ENCODE results near the gene NR4A3. TPM values are rescaled to one million over a fixed set of nuclear protein-coding genes. Genes with fewer than 3 reads are reported as not detected.

NR4A3 gene
- total and polyA plus RNA-seq, 2 of the 13 experiments (the other 11 are each of a cell fraction or from before 2014, with no cell fraction given), result 0.02 to 0.09 TPM

DNA sequence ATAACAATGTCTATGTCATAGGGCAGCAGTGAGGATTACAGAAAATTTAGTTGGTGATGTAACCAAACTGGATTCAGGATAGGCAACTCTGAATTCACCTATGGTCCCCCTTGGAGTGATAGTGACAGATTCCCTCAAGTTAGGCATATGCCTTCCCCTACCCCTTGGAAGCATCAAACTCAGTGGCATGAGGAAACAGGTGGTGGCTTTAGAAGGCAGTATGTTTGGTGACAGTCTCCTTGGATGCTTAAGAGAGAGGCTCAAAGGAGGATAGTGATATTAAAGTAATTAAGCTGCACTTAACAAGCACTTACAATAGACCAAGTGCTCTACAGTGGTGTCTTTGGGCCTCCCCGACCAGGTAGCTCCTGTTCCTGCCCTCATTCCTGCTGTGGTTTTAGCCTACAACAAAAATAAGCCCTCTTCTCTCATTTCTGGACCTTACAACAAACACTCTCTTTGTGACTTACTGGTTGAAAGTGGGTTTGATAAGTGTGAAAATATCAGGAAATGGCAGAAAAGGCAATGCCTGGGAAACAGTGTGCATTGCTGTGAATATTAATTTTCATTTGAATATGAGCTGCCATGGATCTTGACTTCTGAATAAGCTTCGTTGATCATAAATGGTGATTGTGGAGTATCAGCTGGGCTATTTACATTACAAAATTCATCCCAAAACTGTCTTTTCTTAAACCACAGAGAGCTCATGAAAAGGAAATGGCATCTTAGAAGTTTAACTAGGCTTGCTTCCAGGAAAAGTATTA lies 29.2 kb downstream of the NR4A3 start:
- Histone ChIP-seq H3K4me3 (replicated peaks in 1 of 3; ENCODE audit: insufficient read depth in 1 of 3, low read depth in 2 of 3, low read length in 3 of 3) (no peak overlapping the region), H3K4me2 (ENCODE audit: low read depth, low read length) (no peak overlapping the region), H3K79me2 (ENCODE audit: insufficient read depth, low read length) (no peaks in the 10 kb centered on the region), H2AFZ (ENCODE audit: low read length) (no peak overlapping the region), H3K36me3 (replicated peaks in 1 of 2; ENCODE audit: control insufficient read depth in 1 of 2, insufficient read depth in 2 of 2, low read length in 2 of 2) (no peaks in the 10 kb centered on the region), H4K20me1 (ENCODE audit: insufficient read depth, low read length) (no peaks in the 10 kb centered on the region), H3K27ac (ENCODE audit: extremely low read length, insufficient read depth, low read length) (no peak overlapping the region), H3K27me3 (ENCODE audit: control insufficient read depth in 1 of 2, insufficient read depth in 2 of 2, low read length in 2 of 2) (no peaks in the 10 kb centered on the region; a peak in 1 of 5 replicates), H3K9me3 (ENCODE audit: low read length) (no peaks in the 10 kb centered on the region), H3K9ac (ENCODE audit: insufficient read depth, low read depth, low read length) (no peak overlapping the region), H3K4me1 (ENCODE audit: insufficient read depth, low read length) (no peaks in the 10 kb centered on the region)
- ChIA-PET POLR2A (no interaction called here), CTCF (ENCODE audit: low intra/inter-chr PET ratio, low total read pairs) (no interaction called here)
- BruUV-seq (replicated peaks), result no TSS peak
- 25% methylated on average over 2 of the region's 2 CpGs for WGBS (ENCODE audit: low lambda C conversion rate)
- TF ChIP-seq ATAD3A (CRISPR knock-in tag; IDR thresholded peaks at IDR 0.05) (no peak), NR2F6 (IDR thresholded peaks at IDR 0.05) (no peak), NR2F6 (CRISPR knock-in tag; IDR thresholded peaks at IDR 0.05) (no peak), SMARCC2 (IDR thresholded peaks at IDR 0.05) (no peak)
- TF ChIP-seq, protein P1, sequence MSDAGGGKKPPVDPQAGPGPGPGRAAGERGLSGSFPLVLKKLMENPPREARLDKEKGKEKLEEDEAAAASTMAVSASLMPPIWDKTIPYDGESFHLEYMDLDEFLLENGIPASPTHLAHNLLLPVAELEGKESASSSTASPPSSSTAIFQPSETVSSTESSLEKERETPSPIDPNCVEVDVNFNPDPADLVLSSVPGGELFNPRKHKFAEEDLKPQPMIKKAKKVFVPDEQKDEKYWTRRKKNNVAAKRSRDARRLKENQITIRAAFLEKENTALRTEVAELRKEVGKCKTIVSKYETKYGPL (CRISPR knock-in tag; IDR thresholded peaks at IDR 0.05), result no peak
- TF ChIP-seq, protein P2, sequence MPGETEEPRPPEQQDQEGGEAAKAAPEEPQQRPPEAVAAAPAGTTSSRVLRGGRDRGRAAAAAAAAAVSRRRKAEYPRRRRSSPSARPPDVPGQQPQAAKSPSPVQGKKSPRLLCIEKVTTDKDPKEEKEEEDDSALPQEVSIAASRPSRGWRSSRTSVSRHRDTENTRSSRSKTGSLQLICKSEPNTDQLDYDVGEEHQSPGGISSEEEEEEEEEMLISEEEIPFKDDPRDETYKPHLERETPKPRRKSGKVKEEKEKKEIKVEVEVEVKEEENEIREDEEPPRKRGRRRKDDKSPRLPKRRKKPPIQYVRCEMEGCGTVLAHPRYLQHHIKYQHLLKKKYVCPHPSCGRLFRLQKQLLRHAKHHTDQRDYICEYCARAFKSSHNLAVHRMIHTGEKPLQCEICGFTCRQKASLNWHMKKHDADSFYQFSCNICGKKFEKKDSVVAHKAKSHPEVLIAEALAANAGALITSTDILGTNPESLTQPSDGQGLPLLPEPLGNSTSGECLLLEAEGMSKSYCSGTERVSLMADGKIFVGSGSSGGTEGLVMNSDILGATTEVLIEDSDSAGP (CRISPR knock-in tag; IDR thresholded peaks at IDR 0.05; ENCODE audit: borderline replicate concordance), result no peak
- intact Hi-C loops (cut with micrococcal nuclease; ENCODE audit: unreplicated experiment), result no loop called here
- DNase-seq (ENCODE audit: low spot score) (no peak), ATAC-seq (no peak), FAIRE-seq (no peak)
- in situ Hi-C loops (cut with HindIII; ENCODE audit: extremely low pct_ligation_motif_present, low pct_unique_long_range_greater_than_20kb), result no loop called here

DNA sequence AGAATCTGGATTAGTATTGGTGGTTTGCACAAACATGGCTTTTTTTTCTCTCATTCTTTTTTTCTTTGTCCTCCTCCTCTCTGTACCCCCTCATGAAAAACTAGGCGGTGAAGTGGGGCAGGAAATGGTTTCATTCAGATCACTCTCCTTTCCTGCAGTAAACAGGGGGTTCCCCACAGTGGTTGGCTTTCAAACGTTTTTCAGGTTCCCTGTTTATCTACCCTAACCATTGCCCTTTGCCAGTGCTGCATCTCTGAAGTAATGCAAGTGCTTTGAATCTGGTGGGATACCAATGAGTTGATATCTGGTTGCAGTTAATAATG lies 29.8 kb downstream of the NR4A3 start:
- Histone ChIP-seq H4K20me1 (ENCODE audit: insufficient read depth, low read length) (no peaks in the 10 kb centered on the region), H3K4me3 (replicated peaks in 1 of 3; ENCODE audit: insufficient read depth in 1 of 3, low read depth in 2 of 3, low read length in 3 of 3) (no peak overlapping the region), H3K79me2 (ENCODE audit: insufficient read depth, low read length) (no peaks in the 10 kb centered on the region), H3K9ac (ENCODE audit: insufficient read depth, low read depth, low read length) (no peak overlapping the region), H3K27ac (ENCODE audit: extremely low read length, insufficient read depth, low read length) (no peak overlapping the region), H3K4me1 (ENCODE audit: insufficient read depth, low read length) (no peaks in the 10 kb centered on the region), H3K4me2 (ENCODE audit: low read depth, low read length) (no peak overlapping the region), H3K36me3 (replicated peaks in 1 of 2; ENCODE audit: control insufficient read depth in 1 of 2, insufficient read depth in 2 of 2, low read length in 2 of 2) (no peaks in the 10 kb centered on the region), H3K27me3 (ENCODE audit: control insufficient read depth in 1 of 2, insufficient read depth in 2 of 2, low read length in 2 of 2) (no peaks in the 10 kb centered on the region; a peak in 1 of 5 replicates), H3K9me3 (ENCODE audit: low read length) (no peaks in the 10 kb centered on the region), H2AFZ (ENCODE audit: low read length) (no peak overlapping the region)
- CTCF ChIA-PET (ENCODE audit: low intra/inter-chr PET ratio, low total read pairs), result no interaction called here
- WGBS (ENCODE audit: low lambda C conversion rate), result 2% methylated on average over 2 of the region's 2 CpGs
- DNase-seq (ENCODE audit: low spot score), result no peak
- in situ Hi-C loops (cut with HindIII; ENCODE audit: extremely low pct_ligation_motif_present, low pct_unique_long_range_greater_than_20kb) (no loop called here), intact Hi-C loops (cut with micrococcal nuclease; ENCODE audit: unreplicated experiment) (no loop called here)
- BruUV-seq (replicated peaks), result no TSS peak
- POLR2A ChIA-PET, result no interaction called here
- no peak for FAIRE-seq
- no peak for ATAC-seq
- no peak for TF ChIP-seq SAFB2 (CRISPR knock-in tag; IDR thresholded peaks at IDR 0.05; ENCODE audit: borderline replicate concordance, low read depth)
- no peak for TF ChIP-seq ARNT2 (CRISPR knock-in tag; IDR thresholded peaks at IDR 0.05; ENCODE audit: low read depth)
- TF ChIP-seq NRL (CRISPR knock-in tag; IDR thresholded peaks at IDR 0.05; ENCODE audit: borderline replicate concordance), result no peak
- TF ChIP-seq NR2F6 (IDR thresholded peaks at IDR 0.05), result no peak
- TF ChIP-seq NR2F6 (CRISPR knock-in tag; IDR thresholded peaks at IDR 0.05), result no peak
- TF ChIP-seq, protein P2 (CRISPR knock-in tag; IDR thresholded peaks at IDR 0.05; ENCODE audit: borderline replicate concordance), result no peak

All from HepG2 (cell line).